Trophoblast cell (in vitro differentiated cells and primary cell): Measurements from ENCODE around the gene ALG1.
"Not testable (repeated sequence)": the region's sequence is repeated elsewhere in the genome, so short reads cannot be mapped to it uniquely, and the experiment has no call there.

Experiments used
- DNase-seq, 2 donors: peaks; one replicate each; pipeline ENCODE4 v3.0.0-alpha.2; 2016
- H2AFZ ChIP-seq: 2 replicates; pipeline ENCODE4 v1.6.1; 2013; ENCODE audit warnings: low read length, moderate library complexity, mild to moderate bottlenecking; ENCODE audit not compliant: insufficient read depth, poor library complexity
- H2AK5ac ChIP-seq: 2 replicates; pipeline ENCODE4 v1.6.1; 2013; ENCODE audit warnings: mild to moderate bottlenecking, low read length
- H2BK120ac ChIP-seq: 2 replicates; pipeline ENCODE4 v1.6.1; 2013; ENCODE audit warnings: low read length, mild to moderate bottlenecking, moderate library complexity; ENCODE audit not compliant: insufficient read depth, poor library complexity
- H2BK12ac ChIP-seq: 2 replicates; pipeline ENCODE4 v1.6.1; 2013; ENCODE audit warnings: mild to moderate bottlenecking, low read length, moderate library complexity
- H2BK5ac ChIP-seq: 2 replicates; pipeline ENCODE4 v1.6.1; 2013; ENCODE audit warnings: low read length, low read depth, moderate library complexity, mild to moderate bottlenecking; ENCODE audit not compliant: poor library complexity
- H3K14ac ChIP-seq: 2 replicates; pipeline ENCODE4 v1.6.1; 2013; ENCODE audit warnings: mild to moderate bottlenecking, low read length
- H3K18ac ChIP-seq: 2 replicates; pipeline ENCODE4 v1.6.1; 2013; ENCODE audit warnings: mild to moderate bottlenecking, low read length
- H3K23ac ChIP-seq: 2 replicates; pipeline ENCODE4 v1.6.1; 2013; ENCODE audit warnings: low read length
- H3K27ac ChIP-seq: 2 replicates; pipeline ENCODE4 v1.5.1; 2013; ENCODE audit warnings: low read depth, mild to moderate bottlenecking, inconsistent platforms, low read length, moderate library complexity
- H3K27me3 ChIP-seq: 2 replicates; pipeline ENCODE4 v1.6.1; 2013; ENCODE audit warnings: inconsistent platforms, mild to moderate bottlenecking, low read length, moderate library complexity; ENCODE audit not compliant: insufficient read depth
- H3K36me3 ChIP-seq, 2 experiments: 1 replicate in 1 of 2; 2 replicates in 1 of 2; pipeline ENCODE4 v1.6.1; 2013; ENCODE audit warnings: low read length in 2 of 2, mild to moderate bottlenecking in 2 of 2, moderate library complexity in 1 of 2; ENCODE audit not compliant: insufficient read depth in 2 of 2, control insufficient read depth in 1 of 2
- H3K4ac ChIP-seq: 2 replicates; pipeline ENCODE4 v1.6.1; 2013; ENCODE audit warnings: low read depth, mild to moderate bottlenecking, low read length, moderate library complexity
- H3K4me1 ChIP-seq, 2 experiments: 1 replicate in 1 of 2; 2 replicates in 1 of 2; pipeline ENCODE4 v1.6.1; 2013; ENCODE audit warnings: low read length in 2 of 2, mild to moderate bottlenecking in 2 of 2, moderate library complexity in 1 of 2; ENCODE audit not compliant: insufficient read depth in 2 of 2, control insufficient read depth in 1 of 2
- H3K4me2 ChIP-seq: 2 replicates; pipeline ENCODE4 v1.6.1; 2013; ENCODE audit warnings: inconsistent platforms, mild to moderate bottlenecking, low read length, moderate library complexity
- H3K4me3 ChIP-seq: 2 replicates; pipeline ENCODE4 v1.5.1; 2013; ENCODE audit warnings: mild to moderate bottlenecking, low read depth, low read length, inconsistent platforms
- H3K79me1 ChIP-seq: one replicate; pipeline ENCODE4 v1.6.1; 2013; ENCODE audit warnings: low read length
- H3K79me2 ChIP-seq: 2 replicates; pipeline ENCODE4 v1.6.1; 2013; ENCODE audit warnings: low read length, mild to moderate bottlenecking; ENCODE audit not compliant: control insufficient read depth, insufficient read depth, poor library complexity
- H3K9ac ChIP-seq: 2 replicates; pipeline ENCODE4 v1.6.1; 2013; ENCODE audit warnings: mild to moderate bottlenecking, low read length
- H3K9me3 ChIP-seq: 2 replicates; pipeline ENCODE4 v1.6.1; 2013; ENCODE audit warnings: low read depth, mild to moderate bottlenecking, control low read depth, inconsistent platforms, low read length; ENCODE audit not compliant: insufficient read depth
- H4K12ac ChIP-seq: 2 replicates; pipeline ENCODE4 v1.6.1; 2013; ENCODE audit warnings: low read depth, mild to moderate bottlenecking, low read length, moderate library complexity
- H4K8ac ChIP-seq: 2 replicates; pipeline ENCODE4 v1.6.1; 2013; ENCODE audit warnings: low read depth, mild to moderate bottlenecking, low read length, moderate library complexity
- H4K91ac ChIP-seq: one replicate; pipeline ENCODE4 v1.6.1; 2013; ENCODE audit warnings: low read depth, mild to moderate bottlenecking, low read length, moderate library complexity
- WGBS: extraction: QIAGEN DNeasy Blood & Tissue Kit; methylation state at CpG from one replicate; pipeline ENCODE4 v1.1.7; 2013; ENCODE audit warnings: missing lambda C conversion rate; ENCODE audit not compliant: insufficient read length, insufficient coverage; ENCODE audit errors: extremely low coverage; 5-methylcytosine and 5-hydroxymethylcytosine counted together

The ALG1 gene

DNA sequence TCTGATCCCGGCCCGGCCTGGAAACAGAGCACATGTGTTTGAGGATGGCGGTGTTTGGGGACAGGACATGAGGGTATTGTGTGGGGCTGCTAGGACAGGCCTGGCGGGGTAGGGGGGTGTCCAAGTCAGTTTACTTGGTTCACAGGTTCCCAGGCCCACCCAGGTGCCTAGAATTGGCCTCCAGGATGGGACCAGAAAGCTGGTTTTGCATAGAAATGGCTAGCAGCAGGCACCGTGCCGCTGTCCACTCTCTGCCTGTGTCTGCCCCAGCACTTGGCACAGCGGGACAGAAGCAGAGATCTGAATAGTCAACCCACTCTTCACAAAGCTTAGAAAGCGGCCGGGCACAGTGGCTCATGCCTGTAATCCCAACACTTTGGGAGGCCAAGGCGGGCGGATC lies 14.1 kb downstream of the ALG1 start:
- H3K27me3 ChIP-seq, H4K8ac ChIP-seq, H2BK120ac ChIP-seq, H3K9ac ChIP-seq, H3K79me1 ChIP-seq, H2BK5ac ChIP-seq, DNase-seq, H3K4me2 ChIP-seq, H3K4me1 ChIP-seq, H4K91ac ChIP-seq, H3K18ac ChIP-seq, H3K27ac ChIP-seq, H3K9me3 ChIP-seq, H3K14ac ChIP-seq, H4K12ac ChIP-seq, H3K79me2 ChIP-seq, H2AK5ac ChIP-seq, H3K4me3 ChIP-seq, H2BK12ac ChIP-seq, H3K4ac ChIP-seq, H2AFZ ChIP-seq, H3K23ac ChIP-seq: not testable (repeated sequence)
- H3K36me3 ChIP-seq = peaks cover 30 to 32% of the 10 kb centered on the region in 2 experiments
- no CpG with 5 or more reads among the region's 11 CpGs for WGBS

DNA sequence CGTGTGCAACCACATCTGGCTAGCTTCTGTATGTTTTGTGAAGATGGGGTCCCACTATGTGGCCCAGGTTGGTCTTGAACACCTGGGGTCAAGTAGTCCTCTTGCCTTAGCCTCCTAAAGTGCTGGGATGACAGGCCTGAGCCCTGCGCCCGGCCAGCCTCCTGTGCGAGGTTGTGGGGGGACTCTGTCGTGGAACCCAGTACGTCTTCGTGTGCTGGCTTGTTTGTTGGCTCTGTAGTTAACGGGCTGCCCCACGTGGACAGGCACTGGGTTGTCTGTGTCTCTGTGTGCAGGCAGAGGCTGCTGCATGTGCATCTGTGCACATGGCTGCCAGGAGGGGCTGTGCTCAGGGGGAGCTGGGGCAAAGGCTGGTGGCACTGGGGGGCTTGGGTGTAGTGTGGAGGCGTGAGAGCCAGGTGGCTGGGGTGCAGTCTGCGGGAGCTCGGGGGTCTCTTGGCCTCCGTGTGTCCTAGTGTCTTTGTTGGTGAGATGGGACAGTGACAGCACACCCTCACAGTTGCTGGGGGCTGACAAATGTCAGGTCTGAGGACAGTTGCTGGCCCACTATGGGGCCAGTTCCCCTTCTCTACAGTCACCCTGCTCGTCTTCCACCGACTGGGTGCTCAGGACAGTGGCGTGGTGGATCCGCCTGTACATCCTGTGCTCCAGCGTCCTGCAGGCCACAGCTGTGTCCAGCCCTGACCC lies 16.6 kb downstream of the ALG1 start:
- DNase-seq, H2AFZ ChIP-seq, H3K14ac ChIP-seq, H4K12ac ChIP-seq, H3K4me2 ChIP-seq, H2BK5ac ChIP-seq, H3K18ac ChIP-seq, H3K27ac ChIP-seq, H2AK5ac ChIP-seq, H3K79me2 ChIP-seq, H4K91ac ChIP-seq, H2BK12ac ChIP-seq, H3K9me3 ChIP-seq, H3K9ac ChIP-seq, H4K8ac ChIP-seq, H3K4me1 ChIP-seq, H3K4ac ChIP-seq, H3K27me3 ChIP-seq, H3K79me1 ChIP-seq, H3K23ac ChIP-seq, H2BK120ac ChIP-seq, H3K4me3 ChIP-seq: not testable (repeated sequence)
- peaks cover 23 to 24% of the 10 kb centered on the region in 2 experiments for H3K36me3 ChIP-seq
- WGBS = no CpG with 5 or more reads among the region's 18 CpGs

DNA sequence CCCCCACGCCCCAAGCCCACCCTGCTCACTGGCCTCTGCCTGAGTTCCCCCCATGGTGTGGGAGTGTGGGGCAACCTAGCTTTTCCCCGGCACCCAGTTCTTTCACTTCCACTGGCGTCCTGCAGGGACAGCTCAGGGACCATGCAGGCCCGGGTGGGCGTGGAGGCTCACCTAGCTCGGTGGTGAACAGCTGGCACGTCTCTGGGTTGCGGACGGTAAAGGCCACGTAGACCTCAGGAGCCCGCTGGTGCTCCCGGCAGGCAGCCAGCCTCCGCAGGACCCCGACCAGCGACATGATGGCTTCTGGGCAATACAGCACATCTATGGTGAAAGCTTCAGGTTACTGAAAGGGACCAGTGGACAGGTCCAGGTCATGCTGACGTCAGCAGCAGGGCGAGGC lies 17.3 kb downstream of the ALG1 start:
- WGBS = no CpG with 5 or more reads among the region's 17 CpGs
- H3K18ac ChIP-seq, H3K4me2 ChIP-seq, H3K27me3 ChIP-seq, H3K27ac ChIP-seq, H4K91ac ChIP-seq, H2AFZ ChIP-seq, H3K14ac ChIP-seq, H3K9ac ChIP-seq, H3K9me3 ChIP-seq, H3K79me2 ChIP-seq, H3K23ac ChIP-seq, DNase-seq, H3K4me1 ChIP-seq, H4K8ac ChIP-seq, H4K12ac ChIP-seq, H2BK5ac ChIP-seq, H3K4me3 ChIP-seq, H2AK5ac ChIP-seq, H2BK12ac ChIP-seq, H3K4ac ChIP-seq, H3K79me1 ChIP-seq, H2BK120ac ChIP-seq: not testable (repeated sequence)
- peaks cover 21 to 24% of the 10 kb centered on the region in 2 experiments for H3K36me3 ChIP-seq

DNA sequence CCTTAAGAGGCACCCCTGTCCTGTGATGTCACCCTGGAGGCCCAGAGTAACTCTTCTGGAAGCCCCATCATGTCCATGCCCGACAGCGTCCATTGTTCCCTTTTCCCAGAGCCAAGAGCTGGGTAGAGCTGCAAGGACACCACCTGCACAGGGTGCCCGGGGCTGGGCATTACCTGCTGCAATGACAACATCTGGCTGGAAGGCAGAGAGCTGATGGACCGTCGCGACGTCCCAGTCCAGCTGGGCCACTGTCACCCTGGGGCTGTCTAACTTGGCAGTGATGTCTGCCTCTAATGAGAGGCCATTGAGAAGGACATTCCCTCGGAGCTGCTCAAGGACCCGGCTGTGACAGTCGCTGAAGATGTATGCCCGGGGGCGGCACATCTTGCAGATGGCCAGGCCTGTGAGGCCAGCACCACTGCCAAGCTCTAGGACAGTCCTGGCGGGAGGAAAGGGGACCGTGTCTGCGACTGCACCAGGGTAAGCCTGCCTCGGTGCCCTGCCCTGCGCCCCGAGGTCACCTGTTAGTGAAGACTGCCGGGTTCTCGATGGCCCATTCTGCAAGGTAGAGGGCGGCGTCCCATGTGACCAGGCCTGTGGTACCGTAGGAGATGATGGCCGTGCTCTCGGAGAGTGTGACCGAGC lies 18.4 kb downstream of the ALG1 start:
- H3K18ac ChIP-seq = not testable (repeated sequence)

More for the DNA sequence above, 18.4 kb downstream of the ALG1 start:
- not testable (repeated sequence) for H2BK120ac ChIP-seq, H3K4ac ChIP-seq, H3K4me1 ChIP-seq, H3K9me3 ChIP-seq, H3K23ac ChIP-seq, H3K9ac ChIP-seq, H3K14ac ChIP-seq, H2AK5ac ChIP-seq, H3K27ac ChIP-seq, H2BK12ac ChIP-seq, H4K8ac ChIP-seq, H3K79me2 ChIP-seq, H3K4me2 ChIP-seq, H2AFZ ChIP-seq, H4K91ac ChIP-seq, H3K27me3 ChIP-seq, H4K12ac ChIP-seq, H2BK5ac ChIP-seq, DNase-seq, H3K4me3 ChIP-seq, H3K79me1 ChIP-seq
- no CpG with 5 or more reads among the region's 26 CpGs for WGBS
- H3K36me3 ChIP-seq = peaks cover 18 to 22% of the 10 kb centered on the region in 2 experiments
